HepG2 (cell line): ENCODE results near the gene IFRD1. TPM values are rescaled to one million over a fixed set of nuclear protein-coding genes. Genes with fewer than 3 reads are reported as not detected.

Experiments
- RBM39 ChIP-seq: fragments of 200-400 bp; formaldehyde crosslinking; IDR thresholded peaks from one replicate; pipeline ENCODE4 v1.6.1; 2018; ENCODE audit warnings: antibody characterized with exemption, mild to moderate bottlenecking, low read depth, low read length; ENCODE audit not compliant: poor library complexity, severe bottlenecking
- ZNF230 ChIP-seq: sonication (generic); formaldehyde crosslinking; IDR thresholded peaks from 2 replicates; pipeline ENCODE4 v1.4.0; 2020; ENCODE audit warnings: mild to moderate bottlenecking, missing genetic modification reagents
- ZNF33A ChIP-seq: sonication (generic); formaldehyde crosslinking; IDR thresholded peaks from 2 replicates; pipeline ENCODE4 v1.5.1; 2020; ENCODE audit warnings: missing genetic modification reagents, mild to moderate bottlenecking, moderate library complexity, borderline replicate concordance
- ZNF883 ChIP-seq: sonication (generic); formaldehyde crosslinking; IDR thresholded peaks from 2 replicates; pipeline ENCODE4 v1.5.1; 2020; ENCODE audit warnings: mild to moderate bottlenecking, missing genetic modification reagents; ENCODE audit errors: not compliant biosample characterization
- polyA plus RNA-seq, 8 experiments: library from polyadenylated mRNA; depleted of rRNA in 3 of 8; stranded (reverse) in 7 of 8; unstranded in 1 of 8; fragments of >200 nt; fragmentation: Illumina TruSeq in 4 of 8; extraction: Trizol in 4 of 8; gene quantifications; 2 replicates each; pipeline versions ENCODE4 v1.2.1 to v1.2.3, GENCODE V29; 2011 to 2016; ENCODE audit warnings: low read depth in 4 of 8, missing spikeins in 1 of 8, mixed read lengths in 1 of 8; ENCODE audit not compliant: insufficient read depth in 1 of 8
- total RNA-seq, 5 experiments: library from RNA; depleted of rRNA; stranded (reverse); fragments of >200 nt; fragmentation: Illumina TruSeq; extraction: Trizol; gene quantifications; 2 replicates each; pipeline ENCODE4 v1.2.3, GENCODE V29; 2016; ENCODE audit warnings: low read depth in 1 of 5
- TF ChIP-seq, protein P1 (sequence below): sonication (generic); formaldehyde crosslinking; IDR thresholded peaks from 2 replicates; pipeline ENCODE4 v1.5.0; 2020; ENCODE audit warnings: mild to moderate bottlenecking, missing genetic modification reagents
- TF ChIP-seq, protein P2 (sequence below): sonication (generic); formaldehyde crosslinking; IDR thresholded peaks from 2 replicates; pipeline ENCODE4 v1.5.1; 2020; ENCODE audit warnings: missing genetic modification reagents, mild to moderate bottlenecking, borderline replicate concordance
- TF ChIP-seq, protein P3 (sequence below): sonication (generic); formaldehyde crosslinking; IDR thresholded peaks from 2 replicates; pipeline ENCODE4 v1.8.0; 2022; ENCODE audit warnings: mild to moderate bottlenecking, missing genetic modification reagents, moderate library complexity
- TF ChIP-seq, protein P4 (sequence below): sonication (generic); formaldehyde crosslinking; IDR thresholded peaks from 2 replicates; pipeline ENCODE4 v1.4.0; 2020; ENCODE audit warnings: mild to moderate bottlenecking, missing genetic modification reagents
- TF ChIP-seq, protein P5 (sequence below): sonication (generic); formaldehyde crosslinking; IDR thresholded peaks from 2 replicates; pipeline ENCODE4 v1.4.0; 2020; ENCODE audit warnings: missing genetic modification reagents
- TF ChIP-seq, protein P6 (sequence below): sonication (generic); formaldehyde crosslinking; IDR thresholded peaks from 2 replicates; pipeline ENCODE4 v1.4.0; 2020; ENCODE audit warnings: missing genetic modification reagents

Gene IFRD1
- total and polyA plus RNA-seq, 2 of the 13 experiments (the other 11 are each of a cell fraction or from before 2014, with no cell fraction given): 50.9 to 55.5 TPM

DNA sequence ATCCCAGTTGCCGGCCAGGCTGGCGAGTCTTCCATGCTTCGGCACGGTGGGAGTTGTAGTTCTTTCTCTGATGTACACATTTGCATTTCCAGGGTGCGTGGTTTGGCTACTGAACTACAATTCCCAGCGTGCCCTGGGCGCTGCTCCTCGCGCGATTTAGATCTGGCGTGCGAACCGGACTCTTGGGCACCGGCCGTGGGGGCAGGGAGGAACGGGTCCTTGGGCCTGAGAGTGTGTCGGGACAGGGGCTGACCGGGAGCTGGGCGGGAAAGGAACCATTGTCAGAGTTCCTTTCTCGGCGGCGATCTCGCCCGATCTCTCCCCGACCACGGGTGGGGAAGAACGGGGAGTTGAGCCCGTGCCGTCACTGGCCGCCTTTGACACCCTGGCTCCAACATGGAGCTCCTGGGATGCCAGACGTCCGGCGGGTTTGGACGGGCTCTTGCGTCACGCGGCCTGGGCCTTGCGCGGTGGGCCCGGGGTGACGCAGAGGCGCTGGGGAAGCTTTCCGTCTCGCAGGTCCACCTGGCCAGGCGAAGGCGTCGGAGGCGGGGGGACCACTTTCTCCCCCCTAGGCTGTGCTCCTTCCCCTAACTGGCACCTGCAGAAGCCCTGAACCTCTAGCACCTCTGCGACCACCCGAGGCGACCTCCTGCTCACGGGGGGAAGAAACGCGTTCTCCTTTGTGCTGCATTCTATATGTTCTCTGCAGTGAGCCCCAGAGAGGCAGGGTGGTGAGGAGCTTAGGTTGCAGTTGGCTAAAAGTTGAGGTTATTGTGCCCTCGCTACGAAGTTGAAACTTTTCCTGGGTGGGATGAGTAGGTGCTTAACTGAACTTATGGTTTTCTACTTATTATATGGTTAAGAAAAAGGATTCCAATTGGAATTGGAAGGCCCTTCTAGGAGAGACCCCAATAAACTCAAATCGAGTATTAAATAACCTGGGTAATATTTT lies 824 bp downstream of the IFRD1 start (continued):
- TF ChIP-seq, protein P1, sequence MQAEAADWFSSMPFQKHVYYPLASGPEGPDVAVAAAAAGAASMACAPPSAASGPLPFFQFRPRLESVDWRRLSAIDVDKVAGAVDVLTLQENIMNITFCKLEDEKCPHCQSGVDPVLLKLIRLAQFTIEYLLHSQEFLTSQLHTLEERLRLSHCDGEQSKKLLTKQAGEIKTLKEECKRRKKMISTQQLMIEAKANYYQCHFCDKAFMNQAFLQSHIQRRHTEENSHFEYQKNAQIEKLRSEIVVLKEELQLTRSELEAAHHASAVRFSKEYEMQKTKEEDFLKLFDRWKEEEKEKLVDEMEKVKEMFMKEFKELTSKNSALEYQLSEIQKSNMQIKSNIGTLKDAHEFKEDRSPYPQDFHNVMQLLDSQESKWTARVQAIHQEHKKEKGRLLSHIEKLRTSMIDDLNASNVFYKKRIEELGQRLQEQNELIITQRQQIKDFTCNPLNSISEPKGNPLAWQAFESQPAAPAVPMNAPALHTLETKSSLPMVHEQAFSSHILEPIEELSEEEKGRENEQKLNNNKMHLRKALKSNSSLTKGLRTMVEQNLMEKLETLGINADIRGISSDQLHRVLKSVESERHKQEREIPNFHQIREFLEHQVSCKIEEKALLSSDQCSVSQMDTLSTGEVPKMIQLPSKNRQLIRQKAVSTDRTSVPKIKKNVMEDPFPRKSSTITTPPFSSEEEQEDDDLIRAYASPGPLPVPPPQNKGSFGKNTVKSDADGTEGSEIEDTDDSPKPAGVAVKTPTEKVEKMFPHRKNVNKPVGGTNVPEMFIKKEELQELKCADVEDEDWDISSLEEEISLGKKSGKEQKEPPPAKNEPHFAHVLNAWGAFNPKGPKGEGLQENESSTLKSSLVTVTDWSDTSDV (CRISPR knock-in tag): no peak; the same call in 1 of the 2 replicates
- peak; percentile 37; the same call in 1 of the 2 replicates for TF ChIP-seq ZNF230
- TF ChIP-seq, protein P2, sequence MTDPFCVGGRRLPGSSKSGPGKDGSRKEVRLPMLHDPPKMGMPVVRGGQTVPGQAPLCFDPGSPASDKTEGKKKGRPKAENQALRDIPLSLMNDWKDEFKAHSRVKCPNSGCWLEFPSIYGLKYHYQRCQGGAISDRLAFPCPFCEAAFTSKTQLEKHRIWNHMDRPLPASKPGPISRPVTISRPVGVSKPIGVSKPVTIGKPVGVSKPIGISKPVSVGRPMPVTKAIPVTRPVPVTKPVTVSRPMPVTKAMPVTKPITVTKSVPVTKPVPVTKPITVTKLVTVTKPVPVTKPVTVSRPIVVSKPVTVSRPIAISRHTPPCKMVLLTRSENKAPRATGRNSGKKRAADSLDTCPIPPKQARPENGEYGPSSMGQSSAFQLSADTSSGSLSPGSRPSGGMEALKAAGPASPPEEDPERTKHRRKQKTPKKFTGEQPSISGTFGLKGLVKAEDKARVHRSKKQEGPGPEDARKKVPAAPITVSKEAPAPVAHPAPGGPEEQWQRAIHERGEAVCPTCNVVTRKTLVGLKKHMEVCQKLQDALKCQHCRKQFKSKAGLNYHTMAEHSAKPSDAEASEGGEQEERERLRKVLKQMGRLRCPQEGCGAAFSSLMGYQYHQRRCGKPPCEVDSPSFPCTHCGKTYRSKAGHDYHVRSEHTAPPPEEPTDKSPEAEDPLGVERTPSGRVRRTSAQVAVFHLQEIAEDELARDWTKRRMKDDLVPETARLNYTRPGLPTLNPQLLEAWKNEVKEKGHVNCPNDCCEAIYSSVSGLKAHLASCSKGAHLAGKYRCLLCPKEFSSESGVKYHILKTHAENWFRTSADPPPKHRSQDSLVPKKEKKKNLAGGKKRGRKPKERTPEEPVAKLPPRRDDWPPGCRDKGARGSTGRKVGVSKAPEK (CRISPR knock-in tag): no peak
- TF ChIP-seq, protein P3, sequence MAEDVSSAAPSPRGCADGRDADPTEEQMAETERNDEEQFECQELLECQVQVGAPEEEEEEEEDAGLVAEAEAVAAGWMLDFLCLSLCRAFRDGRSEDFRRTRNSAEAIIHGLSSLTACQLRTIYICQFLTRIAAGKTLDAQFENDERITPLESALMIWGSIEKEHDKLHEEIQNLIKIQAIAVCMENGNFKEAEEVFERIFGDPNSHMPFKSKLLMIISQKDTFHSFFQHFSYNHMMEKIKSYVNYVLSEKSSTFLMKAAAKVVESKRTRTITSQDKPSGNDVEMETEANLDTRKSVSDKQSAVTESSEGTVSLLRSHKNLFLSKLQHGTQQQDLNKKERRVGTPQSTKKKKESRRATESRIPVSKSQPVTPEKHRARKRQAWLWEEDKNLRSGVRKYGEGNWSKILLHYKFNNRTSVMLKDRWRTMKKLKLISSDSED (CRISPR knock-in tag): no peak
- peak; percentile 74 for TF ChIP-seq ZNF883 (CRISPR knock-in tag)
- no peak for TF ChIP-seq ZNF33A
- no peak for TF ChIP-seq RBM39
- TF ChIP-seq, protein P4, sequence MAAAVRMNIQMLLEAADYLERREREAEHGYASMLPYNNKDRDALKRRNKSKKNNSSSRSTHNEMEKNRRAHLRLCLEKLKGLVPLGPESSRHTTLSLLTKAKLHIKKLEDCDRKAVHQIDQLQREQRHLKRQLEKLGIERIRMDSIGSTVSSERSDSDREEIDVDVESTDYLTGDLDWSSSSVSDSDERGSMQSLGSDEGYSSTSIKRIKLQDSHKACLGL (CRISPR knock-in tag): peak; percentile 73; the same call in 1 of the 2 replicates
- TF ChIP-seq, protein P5, sequence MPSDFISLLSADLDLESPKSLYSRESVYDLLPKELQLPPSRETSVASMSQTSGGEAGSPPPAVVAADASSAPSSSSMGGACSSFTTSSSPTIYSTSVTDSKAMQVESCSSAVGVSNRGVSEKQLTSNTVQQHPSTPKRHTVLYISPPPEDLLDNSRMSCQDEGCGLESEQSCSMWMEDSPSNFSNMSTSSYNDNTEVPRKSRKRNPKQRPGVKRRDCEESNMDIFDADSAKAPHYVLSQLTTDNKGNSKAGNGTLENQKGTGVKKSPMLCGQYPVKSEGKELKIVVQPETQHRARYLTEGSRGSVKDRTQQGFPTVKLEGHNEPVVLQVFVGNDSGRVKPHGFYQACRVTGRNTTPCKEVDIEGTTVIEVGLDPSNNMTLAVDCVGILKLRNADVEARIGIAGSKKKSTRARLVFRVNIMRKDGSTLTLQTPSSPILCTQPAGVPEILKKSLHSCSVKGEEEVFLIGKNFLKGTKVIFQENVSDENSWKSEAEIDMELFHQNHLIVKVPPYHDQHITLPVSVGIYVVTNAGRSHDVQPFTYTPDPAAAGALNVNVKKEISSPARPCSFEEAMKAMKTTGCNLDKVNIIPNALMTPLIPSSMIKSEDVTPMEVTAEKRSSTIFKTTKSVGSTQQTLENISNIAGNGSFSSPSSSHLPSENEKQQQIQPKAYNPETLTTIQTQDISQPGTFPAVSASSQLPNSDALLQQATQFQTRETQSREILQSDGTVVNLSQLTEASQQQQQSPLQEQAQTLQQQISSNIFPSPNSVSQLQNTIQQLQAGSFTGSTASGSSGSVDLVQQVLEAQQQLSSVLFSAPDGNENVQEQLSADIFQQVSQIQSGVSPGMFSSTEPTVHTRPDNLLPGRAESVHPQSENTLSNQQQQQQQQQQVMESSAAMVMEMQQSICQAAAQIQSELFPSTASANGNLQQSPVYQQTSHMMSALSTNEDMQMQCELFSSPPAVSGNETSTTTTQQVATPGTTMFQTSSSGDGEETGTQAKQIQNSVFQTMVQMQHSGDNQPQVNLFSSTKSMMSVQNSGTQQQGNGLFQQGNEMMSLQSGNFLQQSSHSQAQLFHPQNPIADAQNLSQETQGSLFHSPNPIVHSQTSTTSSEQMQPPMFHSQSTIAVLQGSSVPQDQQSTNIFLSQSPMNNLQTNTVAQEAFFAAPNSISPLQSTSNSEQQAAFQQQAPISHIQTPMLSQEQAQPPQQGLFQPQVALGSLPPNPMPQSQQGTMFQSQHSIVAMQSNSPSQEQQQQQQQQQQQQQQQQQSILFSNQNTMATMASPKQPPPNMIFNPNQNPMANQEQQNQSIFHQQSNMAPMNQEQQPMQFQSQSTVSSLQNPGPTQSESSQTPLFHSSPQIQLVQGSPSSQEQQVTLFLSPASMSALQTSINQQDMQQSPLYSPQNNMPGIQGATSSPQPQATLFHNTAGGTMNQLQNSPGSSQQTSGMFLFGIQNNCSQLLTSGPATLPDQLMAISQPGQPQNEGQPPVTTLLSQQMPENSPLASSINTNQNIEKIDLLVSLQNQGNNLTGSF (CRISPR knock-in tag): 0 out of 2 replicates have a peak, but pooled peaks have one; percentile 18
- TF ChIP-seq, protein P6, sequence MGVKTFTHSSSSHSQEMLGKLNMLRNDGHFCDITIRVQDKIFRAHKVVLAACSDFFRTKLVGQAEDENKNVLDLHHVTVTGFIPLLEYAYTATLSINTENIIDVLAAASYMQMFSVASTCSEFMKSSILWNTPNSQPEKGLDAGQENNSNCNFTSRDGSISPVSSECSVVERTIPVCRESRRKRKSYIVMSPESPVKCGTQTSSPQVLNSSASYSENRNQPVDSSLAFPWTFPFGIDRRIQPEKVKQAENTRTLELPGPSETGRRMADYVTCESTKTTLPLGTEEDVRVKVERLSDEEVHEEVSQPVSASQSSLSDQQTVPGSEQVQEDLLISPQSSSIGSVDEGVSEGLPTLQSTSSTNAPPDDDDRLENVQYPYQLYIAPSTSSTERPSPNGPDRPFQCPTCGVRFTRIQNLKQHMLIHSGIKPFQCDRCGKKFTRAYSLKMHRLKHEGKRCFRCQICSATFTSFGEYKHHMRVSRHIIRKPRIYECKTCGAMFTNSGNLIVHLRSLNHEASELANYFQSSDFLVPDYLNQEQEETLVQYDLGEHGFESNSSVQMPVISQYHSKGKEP (CRISPR knock-in tag): 0 out of 2 replicates have a peak, but pooled peaks have one; percentile 19
